ENCODE data around the gene RRBP1. TPM values are rescaled to one million over a fixed set of nuclear protein-coding genes. Genes with fewer than 3 reads are reported as not detected.

RRBP1 gene
- total RNA-seq, 1 experiment from 2014 or later = 75.9 TPM

GRCh38 chr20:17655286-17655651 is 26.8 kb downstream of the RRBP1 start:
- BruUV-seq (replicated peaks) = no TSS peak
- Histone ChIP-seq H3K27me3 (replicated peaks; ENCODE audit: insufficient read depth, low read depth, low read length, poor library complexity) (no peaks in the 10 kb centered on the region), H3K9me3 (ENCODE audit: low read depth, low read length, poor library complexity, severe bottlenecking) (peaks cover 8% of the 10 kb centered on the region), H3K4me3 (ENCODE audit: low read depth, low read length, poor library complexity, severe bottlenecking) (no peak overlapping the region), H3K4me1 (ENCODE audit: insufficient read depth, low read length, poor library complexity, severe bottlenecking) (peaks cover 31% of the 10 kb centered on the region), H3K27ac (ENCODE audit: low read depth, low read length, poor library complexity, severe bottlenecking) (peak overlapping the region; percentile 45), H3K36me3 (ENCODE audit: insufficient read depth, low read length, poor library complexity, severe bottlenecking) (peaks cover 19% of the 10 kb centered on the region)
- DNase-seq (ENCODE audit: low spot score) = no peak
- ChIA-PET POLR2A (ENCODE audit: low non-redundant PET) (no interaction called here), CTCF (interaction anchor here (0.9 to 1.0 kb wide), 2 partner anchors 9 to 11 kb away, joined by 3 read pairs; no protein-coding TSS in a partner anchor)
- intact Hi-C loops (cut with micrococcal nuclease; ENCODE audit: unreplicated experiment) = loop anchor here (5.0 kb wide), 1 partner anchor 242 kb away; no protein-coding TSS in a partner anchor
- TF ChIP-seq EZH2 (IDR thresholded peaks at IDR 0.05; ENCODE audit: borderline replicate concordance, low read depth, low read length, poor library complexity, severe bottlenecking) (no peak), CTCF (conservative IDR thresholded peaks at IDR 0.05; ENCODE audit: low read depth, low read length) (no peak; the same call in 1 of the 2 replicates)

GRCh38 chr20:17654649-17655285 is 27.3 kb downstream of the RRBP1 start:
- DNase-seq (ENCODE audit: low spot score) = peak; percentile 71
- POLR2A ChIA-PET (ENCODE audit: low non-redundant PET) = no interaction called here
- BruUV-seq (replicated peaks) = no TSS peak
- intact Hi-C loops (cut with micrococcal nuclease; ENCODE audit: unreplicated experiment) = loop anchor here (5.0 kb wide), 1 partner anchor 243 kb away; no protein-coding TSS in a partner anchor
- CTCF ChIA-PET = interaction anchor here (0.9 to 1.0 kb wide), 2 partner anchors 8 to 12 kb away, joined by 3 read pairs; no protein-coding TSS in a partner anchor
- Histone ChIP-seq H3K4me1 (ENCODE audit: insufficient read depth, low read length, poor library complexity, severe bottlenecking) (peaks cover 34% of the 10 kb centered on the region), H3K9me3 (ENCODE audit: low read depth, low read length, poor library complexity, severe bottlenecking) (peaks cover 8% of the 10 kb centered on the region), H3K27ac (ENCODE audit: low read depth, low read length, poor library complexity, severe bottlenecking) (peak overlapping the region; percentile 45), H3K36me3 (ENCODE audit: insufficient read depth, low read length, poor library complexity, severe bottlenecking) (peaks cover 14% of the 10 kb centered on the region), H3K27me3 (replicated peaks; ENCODE audit: insufficient read depth, low read depth, low read length, poor library complexity) (no peaks in the 10 kb centered on the region), H3K4me3 (ENCODE audit: low read depth, low read length, poor library complexity, severe bottlenecking) (no peak overlapping the region)
- peak; percentile 89 for TF ChIP-seq CTCF (conservative IDR thresholded peaks at IDR 0.05; ENCODE audit: low read depth, low read length)
- TF ChIP-seq EZH2 (IDR thresholded peaks at IDR 0.05; ENCODE audit: borderline replicate concordance, low read depth, low read length, poor library complexity, severe bottlenecking) = no peak

- Histone ChIP-seq H3K4me1 (ENCODE audit: insufficient read depth, low read length, poor library complexity, severe bottlenecking) (peaks cover 36% of the 10 kb centered on the region), H3K27ac (ENCODE audit: low read depth, low read length, poor library complexity, severe bottlenecking) (no peak overlapping the region), H3K36me3 (ENCODE audit: insufficient read depth, low read length, poor library complexity, severe bottlenecking) (peaks cover 10% of the 10 kb centered on the region), H3K9me3 (ENCODE audit: low read depth, low read length, poor library complexity, severe bottlenecking) (peaks cover 8% of the 10 kb centered on the region), H3K4me3 (ENCODE audit: low read depth, low read length, poor library complexity, severe bottlenecking) (no peak overlapping the region), H3K27me3 (replicated peaks; ENCODE audit: insufficient read depth, low read depth, low read length, poor library complexity) (no peaks in the 10 kb centered on the region)
- no peak for TF ChIP-seq EZH2 (IDR thresholded peaks at IDR 0.05; ENCODE audit: borderline replicate concordance, low read depth, low read length, poor library complexity, severe bottlenecking)
- no peak for TF ChIP-seq CTCF (conservative IDR thresholded peaks at IDR 0.05; ENCODE audit: low read depth, low read length)
- intact Hi-C loops (cut with micrococcal nuclease; ENCODE audit: unreplicated experiment) = no loop called here
- BruUV-seq (replicated peaks) = no TSS peak
- DNase-seq (ENCODE audit: low spot score) = no peak
- ChIA-PET CTCF (interaction anchor here (0.9 to 1.0 kb wide), 2 partner anchors 7 to 13 kb away, joined by 3 read pairs; no protein-coding TSS in a partner anchor), POLR2A (ENCODE audit: low non-redundant PET) (no interaction called here)
Observed at GRCh38 chr20:17653835-17654648, 28.0 kb downstream of the RRBP1 start.
